CD4-positive, CD25-positive, alpha-beta regulatory T cell (primary cell): Measurements from ENCODE around the gene ISYNA1. TPM values are rescaled to one million over a fixed set of nuclear protein-coding genes. Genes with fewer than 3 reads are reported as not detected.

Experiments
- ATAC-seq, 2 donors: fragments of 150-1000 bp; cut with Tn5 transposase; one replicate each; pipeline ENCODE4 v1.10.0; 2021; ENCODE audit warnings: low read depth in 2 of 2, moderate number of reproducible peaks in 2 of 2, moderate library complexity in 1 of 2
- DNase-seq, 3 donors: peaks; one replicate each; pipeline versions ENCODE4 v3.0.0 to v3.0.0-alpha.2; 2012 to 2022; ENCODE audit warnings: mixed read lengths in 1 of 3
- H3K27ac ChIP-seq: one replicate; pipeline ENCODE4 v1.7.0; 2013; ENCODE audit warnings: mild to moderate bottlenecking, low read length; ENCODE audit not compliant: insufficient read depth, poor library complexity, severe bottlenecking
- H3K27me3 ChIP-seq: one replicate; pipeline ENCODE4 v1.7.0; 2013; ENCODE audit warnings: low read length; ENCODE audit not compliant: control insufficient read depth, insufficient read depth
- H3K36me3 ChIP-seq: one replicate; pipeline ENCODE4 v1.7.0; 2013; ENCODE audit warnings: mild to moderate bottlenecking, low read length, moderate library complexity; ENCODE audit not compliant: control insufficient read depth, insufficient read depth
- H3K4me1 ChIP-seq: 2 replicates; pipeline ENCODE4 v1.7.0; 2013; ENCODE audit warnings: mild to moderate bottlenecking, low read length; ENCODE audit not compliant: insufficient read depth, control insufficient read depth, poor library complexity, severe bottlenecking
- H3K4me3 ChIP-seq: one replicate; pipeline ENCODE4 v1.7.0; 2013; ENCODE audit warnings: low read depth, mild to moderate bottlenecking, low read length, moderate library complexity
- H3K9me3 ChIP-seq, 2 experiments: 1 replicate in 1 of 2; 2 replicates in 1 of 2; pipeline ENCODE4 v1.7.0; 2013; ENCODE audit warnings: low read length in 2 of 2, mild to moderate bottlenecking in 1 of 2, moderate library complexity in 1 of 2; ENCODE audit not compliant: control insufficient read depth in 2 of 2
- H3K27ac Mint-ChIP-seq, 3 donors: one replicate each; pipeline ENCODE4 v1.8.0; 2020 to 2022; ENCODE audit warnings: mild to moderate bottlenecking in 3 of 3, mixed read lengths in 3 of 3, moderate library complexity in 2 of 3
- H3K27me3 Mint-ChIP-seq: one replicate; pipeline ENCODE4 v1.8.0; 2022; ENCODE audit warnings: mild to moderate bottlenecking, mixed read lengths
- H3K36me3 Mint-ChIP-seq: one replicate; pipeline ENCODE4 v1.8.0; 2020; ENCODE audit warnings: mixed read lengths
- H3K4me1 Mint-ChIP-seq, 4 donors: one replicate each; pipeline ENCODE4 v1.8.0; 2020 to 2022; ENCODE audit warnings: mixed read lengths in 4 of 4, mild to moderate bottlenecking in 1 of 4
- H3K4me3 Mint-ChIP-seq, 4 donors: one replicate each; pipeline ENCODE4 v1.8.0; 2020 to 2022; ENCODE audit warnings: mild to moderate bottlenecking in 4 of 4, mixed read lengths in 4 of 4, moderate library complexity in 3 of 4
- H3K9me3 Mint-ChIP-seq, 7 donors: one replicate each; pipeline ENCODE4 v1.8.0; 2020 to 2022; ENCODE audit warnings: mixed read lengths in 7 of 7, mild to moderate bottlenecking in 3 of 7, moderate library complexity in 2 of 7
- polyA plus RNA-seq, 4 donors: library from polyadenylated mRNA; unstranded; fragments of 300-500 nt; fragmentation: Illumina TruSeq; gene quantifications; one replicate each; pipeline ENCODE4 v1.2.3, GENCODE V29; 2021
- total RNA-seq: library from RNA; stranded (reverse); gene quantifications from one replicate; pipeline ENCODE4 v1.2.3, GENCODE V29; 2022

The ISYNA1 gene
- total and polyA plus RNA-seq, 5 donors from 2014 or later, result 11.3 to 26.2 (median 23.7) TPM

GRCh38 chr19:18456279-18456678 is 18.3 kb upstream of the ISYNA1 start:
- Mint-ChIP-seq H3K9me3 (no peaks in the 10 kb centered on the region), H3K4me3 (no peak overlapping the region), H3K36me3 (peaks cover 18% of the 10 kb centered on the region), H3K27me3 (no peaks in the 10 kb centered on the region), H3K27ac (peak overlapping the region in 1 of 3 donors; percentile 38), H3K4me1 (no peaks in the 10 kb centered on the region)
- Histone ChIP-seq H3K4me3 (no peak overlapping the region), H3K27me3 (no peaks in the 10 kb centered on the region), H3K4me1 (no peaks in the 10 kb centered on the region), H3K27ac (no peak overlapping the region), H3K36me3 (peaks cover 32% of the 10 kb centered on the region), H3K9me3 (no peaks in the 10 kb centered on the region)
- ATAC-seq (no peak), DNase-seq (no peak)

- H3K9me3 Mint-ChIP-seq, result no peaks in the 10 kb centered on the region
- H3K27me3 Mint-ChIP-seq, result no peaks in the 10 kb centered on the region
- no peaks in the 10 kb centered on the region for H3K27me3 ChIP-seq
- peak overlapping the region in 1 of 3 donors; percentile 63 for H3K27ac Mint-ChIP-seq
- H3K4me1 Mint-ChIP-seq, result peaks cover 0 to 4% (median 1%) of the 10 kb centered on the region in 4 donors
- H3K36me3 ChIP-seq, result peaks cover 33% of the 10 kb centered on the region
- H3K4me3 Mint-ChIP-seq, result no peak overlapping the region
- H3K27ac ChIP-seq, result no peak overlapping the region
- peaks cover 19% of the 10 kb centered on the region for H3K36me3 Mint-ChIP-seq
- no peaks in the 10 kb centered on the region for H3K4me1 ChIP-seq
- ATAC-seq (no peak), DNase-seq (no peak)
- no peaks in the 10 kb centered on the region for H3K9me3 ChIP-seq
- no peak overlapping the region for H3K4me3 ChIP-seq
These were observed 15.5 kb upstream of the ISYNA1 start for GRCh38 chr19:18453269-18454024.

GRCh38 chr19:18452386-18452785 is 14.5 kb upstream of the ISYNA1 start:
- no peaks in the 10 kb centered on the region for H3K27me3 Mint-ChIP-seq
- ATAC-seq (no peak), DNase-seq (no peak)
- H3K36me3 Mint-ChIP-seq, result peaks cover 22% of the 10 kb centered on the region
- H3K9me3 Mint-ChIP-seq, result no peaks in the 10 kb centered on the region
- peaks cover 0 to 7% (median 3%) of the 10 kb centered on the region in 4 donors for H3K4me1 Mint-ChIP-seq
- H3K36me3 ChIP-seq, result peaks cover 30% of the 10 kb centered on the region
- no peak overlapping the region for H3K4me3 ChIP-seq
- H3K4me3 Mint-ChIP-seq, result no peak overlapping the region
- peak overlapping the region in 1 of 3 donors; percentile 91 for H3K27ac Mint-ChIP-seq
- H3K27ac ChIP-seq, result no peak overlapping the region
- no peaks in the 10 kb centered on the region for H3K4me1 ChIP-seq
- no peaks in the 10 kb centered on the region for H3K27me3 ChIP-seq
- H3K9me3 ChIP-seq, result no peaks in the 10 kb centered on the region

- peak; percentile 87 to 88 for ATAC-seq
- H3K4me3 ChIP-seq, result no peak overlapping the region
- Mint-ChIP-seq H3K4me3 (no peak overlapping the region), H3K36me3 (peaks cover 19% of the 10 kb centered on the region), H3K27ac (no peak overlapping the region), H3K4me1 (peaks cover 0 to 7% (median 3%) of the 10 kb centered on the region in 4 donors), H3K27me3 (no peaks in the 10 kb centered on the region), H3K9me3 (no peaks in the 10 kb centered on the region)
- H3K4me1 ChIP-seq, result no peaks in the 10 kb centered on the region
- H3K36me3 ChIP-seq, result peaks cover 32% of the 10 kb centered on the region
- H3K9me3 ChIP-seq, result no peaks in the 10 kb centered on the region
- DNase-seq, result peak; percentile 75 to 82 (median 76)
- no peak overlapping the region for H3K27ac ChIP-seq
- no peaks in the 10 kb centered on the region for H3K27me3 ChIP-seq
These were observed 13.3 kb upstream of the ISYNA1 start for GRCh38 chr19:18450931-18451836.

GRCh38 chr19:18450021-18450930 is 12.3 kb upstream of the ISYNA1 start:
- Histone ChIP-seq H3K4me3 (no peak overlapping the region), H3K27me3 (no peaks in the 10 kb centered on the region), H3K36me3 (peaks cover 36% of the 10 kb centered on the region), H3K9me3 (no peaks in the 10 kb centered on the region), H3K27ac (no peak overlapping the region), H3K4me1 (no peaks in the 10 kb centered on the region)
- no peak for ATAC-seq
- H3K36me3 Mint-ChIP-seq, result peaks cover 14% of the 10 kb centered on the region
- no peaks in the 10 kb centered on the region for H3K9me3 Mint-ChIP-seq
- H3K4me1 Mint-ChIP-seq, result peaks cover 0 to 7% (median 3%) of the 10 kb centered on the region in 4 donors
- no peak for DNase-seq
- H3K27ac Mint-ChIP-seq, result no peak overlapping the region
- H3K27me3 Mint-ChIP-seq, result no peaks in the 10 kb centered on the region
- no peak overlapping the region for H3K4me3 Mint-ChIP-seq

GRCh38 chr19:18449552-18449951 is 11.6 kb upstream of the ISYNA1 start:
- H3K36me3 ChIP-seq, result peaks cover 39% of the 10 kb centered on the region
- no peaks in the 10 kb centered on the region for H3K27me3 Mint-ChIP-seq
- peaks cover 14% of the 10 kb centered on the region for H3K36me3 Mint-ChIP-seq

GRCh38 chr19:18446811-18447359 is 9.0 kb upstream of the ISYNA1 start:
- Histone ChIP-seq H3K27ac (no peak overlapping the region), H3K9me3 (no peaks in the 10 kb centered on the region), H3K27me3 (no peaks in the 10 kb centered on the region), H3K4me1 (peaks cover 6% of the 10 kb centered on the region), H3K4me3 (no peak overlapping the region), H3K36me3 (peaks cover 45% of the 10 kb centered on the region)
- DNase-seq (no peak), ATAC-seq (no peak)
- Mint-ChIP-seq H3K27ac (peak overlapping the region in 1 of 3 donors; percentile 26), H3K4me3 (no peak overlapping the region), H3K36me3 (peaks cover 12% of the 10 kb centered on the region), H3K27me3 (no peaks in the 10 kb centered on the region), H3K9me3 (peaks cover 0 to 2% (median 0%) of the 10 kb centered on the region in 7 donors), H3K4me1 (peaks cover 4 to 18% (median 7%) of the 10 kb centered on the region in 4 donors)

More at GRCh38 chr19:18449552-18449951, 11.6 kb upstream of the ISYNA1 start:
- Histone ChIP-seq H3K4me1 (no peaks in the 10 kb centered on the region), H3K9me3 (no peaks in the 10 kb centered on the region), H3K27ac (no peak overlapping the region), H3K4me3 (no peak overlapping the region), H3K27me3 (no peaks in the 10 kb centered on the region)
- no peak overlapping the region for H3K27ac Mint-ChIP-seq
- no peak for DNase-seq
- no peak for ATAC-seq
- H3K4me3 Mint-ChIP-seq, result no peak overlapping the region
- peaks cover 0 to 7% (median 3%) of the 10 kb centered on the region in 4 donors for H3K4me1 Mint-ChIP-seq
- H3K9me3 Mint-ChIP-seq, result no peaks in the 10 kb centered on the region
